ENCODE results near the gene SLC6A17.

The SLC6A17 gene

GRCh38 chr1:110189181-110189580 lies 38.9 kb downstream of the SLC6A17 start:
- no peak for DNase-seq (ENCODE audit: low read depth)
- no peak for TF ChIP-seq CTCF (IDR thresholded peaks at IDR 0.05; ENCODE audit: insufficient read depth, low read depth, low read length, missing control alignments)
- no peak overlapping the region for H3K4me3 ChIP-seq (ENCODE audit: low read length)

GRCh38 chr1:110190282-110190929 lies 40.1 kb downstream of the SLC6A17 start:
- no peak for TF ChIP-seq CTCF (IDR thresholded peaks at IDR 0.05; ENCODE audit: insufficient read depth, low read depth, low read length, missing control alignments)
- DNase-seq (ENCODE audit: low read depth) = peak; percentile 47
- H3K4me3 ChIP-seq (ENCODE audit: low read length) = no peak overlapping the region

- no peak for TF ChIP-seq CTCF (IDR thresholded peaks at IDR 0.05; ENCODE audit: insufficient read depth, low read depth, low read length, missing control alignments)
- DNase-seq (ENCODE audit: low read depth) = no peak
- no peak overlapping the region for H3K4me3 ChIP-seq (ENCODE audit: low read length)
Observed at GRCh38 chr1:110192541-110192940, 42.2 kb downstream of the SLC6A17 start.

- H3K4me3 ChIP-seq (ENCODE audit: low read length) = no peak overlapping the region
- DNase-seq (ENCODE audit: low read depth) = no peak
- no peak for TF ChIP-seq CTCF (IDR thresholded peaks at IDR 0.05; ENCODE audit: insufficient read depth, low read depth, low read length, missing control alignments)
Observed at GRCh38 chr1:110195196-110195595, 44.9 kb downstream of the SLC6A17 start.

- TF ChIP-seq CTCF (IDR thresholded peaks at IDR 0.05; ENCODE audit: insufficient read depth, low read depth, low read length, missing control alignments) = peak; percentile 98
- peak; percentile 75 for DNase-seq (ENCODE audit: low read depth)
- no peak overlapping the region for H3K4me3 ChIP-seq (ENCODE audit: low read length)
Observed at GRCh38 chr1:110196917-110197765, 46.8 kb downstream of the SLC6A17 start.

- H3K4me3 ChIP-seq (ENCODE audit: low read length) = no peak overlapping the region
- TF ChIP-seq CTCF (IDR thresholded peaks at IDR 0.05; ENCODE audit: insufficient read depth, low read depth, low read length, missing control alignments) = no peak
- DNase-seq (ENCODE audit: low read depth) = no peak
Observed at GRCh38 chr1:110197905-110198629, 47.8 kb downstream of the SLC6A17 start.

All from epithelial cell of esophagus (primary cell).